Stimulated activated naive CD8-positive, alpha-beta T cell treated with anti-CD3 and anti-CD28 coated beads, Interleukin-15, Interleukin-2, amounts not matched to agents 100 ng/mL and 50 ng/mL, for 24 hours (primary cell): Measurements from ENCODE around the gene TBCB.
A peak's percentile ranks its signal among the peaks of the same experiment; 100 is the strongest.
"Not testable (repeated sequence)": the region's sequence is repeated elsewhere in the genome, so short reads cannot be mapped to it uniquely, and the experiment has no call there.

Experiments
- H3K27ac Mint-ChIP-seq: one replicate; pipeline ENCODE4 v1.8.0; 2021; ENCODE audit warnings: mild to moderate bottlenecking, mixed read lengths
- H3K27me3 Mint-ChIP-seq: one replicate; pipeline ENCODE4 v1.8.0; 2021; ENCODE audit warnings: mixed read lengths
- H3K36me3 Mint-ChIP-seq: one replicate; pipeline ENCODE4 v1.8.0; 2021; ENCODE audit warnings: low read depth, mixed read lengths
- H3K4me1 Mint-ChIP-seq: one replicate; pipeline ENCODE4 v1.8.0; 2021; ENCODE audit warnings: low read depth, mixed read lengths
- H3K4me3 Mint-ChIP-seq: one replicate; pipeline ENCODE4 v1.8.0; 2021; ENCODE audit warnings: mild to moderate bottlenecking, mixed read lengths
- H3K9me3 Mint-ChIP-seq: one replicate; pipeline ENCODE4 v1.8.0; 2021; ENCODE audit warnings: mixed read lengths

Gene TBCB, protein sequence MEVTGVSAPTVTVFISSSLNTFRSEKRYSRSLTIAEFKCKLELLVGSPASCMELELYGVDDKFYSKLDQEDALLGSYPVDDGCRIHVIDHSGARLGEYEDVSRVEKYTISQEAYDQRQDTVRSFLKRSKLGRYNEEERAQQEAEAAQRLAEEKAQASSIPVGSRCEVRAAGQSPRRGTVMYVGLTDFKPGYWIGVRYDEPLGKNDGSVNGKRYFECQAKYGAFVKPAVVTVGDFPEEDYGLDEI

GRCh38 chr19:36115453-36116343, at the start of gene TBCB:
TBCB (plus strand) TSS chr19:36115468; CDS start chr19:36115561, 93 bp downstream.
- Mint-ChIP-seq H3K4me3 (peak within 1 kb of the TSS; percentile 98), H3K36me3 (peaks cover 40% of the 10 kb centered on the region), H3K27ac (peak within 1 kb of the TSS; percentile 95), H3K27me3 (no peaks in the 10 kb centered on the region), H3K4me1 (peaks cover 35% of the 10 kb centered on the region), H3K9me3 (no peaks in the 10 kb centered on the region)

DNA sequence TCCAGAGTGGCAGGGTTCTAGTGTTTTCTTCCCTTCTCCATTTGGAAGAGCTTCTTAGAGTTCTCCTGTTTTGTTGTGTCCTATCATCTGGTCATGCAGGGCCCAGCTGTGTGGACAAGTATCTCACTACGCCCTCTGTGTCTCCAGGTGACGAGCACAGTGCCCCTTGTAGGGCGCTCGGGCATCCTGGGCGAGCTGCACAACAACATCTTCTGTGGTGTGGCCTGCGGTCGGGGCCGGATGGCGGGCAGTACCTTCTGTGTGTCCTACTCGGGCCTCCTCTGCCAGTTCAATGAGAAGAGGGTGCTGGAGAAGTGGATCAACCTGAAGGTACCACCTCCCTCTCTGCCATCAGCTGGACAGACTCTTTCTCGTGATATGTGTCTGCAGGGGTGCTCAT, 47.6 kb upstream of the TBCB start:
- Mint-ChIP-seq H3K9me3 (no peaks in the 10 kb centered on the region), H3K27ac (no peak overlapping the region), H3K4me3 (no peak overlapping the region), H3K4me1 (no peaks in the 10 kb centered on the region), H3K27me3 (no peaks in the 10 kb centered on the region), H3K36me3 (peaks cover 47% of the 10 kb centered on the region)

GRCh38 chr19:36068810-36069499, 46.3 kb upstream of the TBCB start:
- H3K27me3 Mint-ChIP-seq, H3K9me3 Mint-ChIP-seq, H3K4me1 Mint-ChIP-seq, H3K4me3 Mint-ChIP-seq, H3K27ac Mint-ChIP-seq: not testable (repeated sequence)
- H3K36me3 Mint-ChIP-seq, result peaks cover 46% of the 10 kb centered on the region

DNA sequence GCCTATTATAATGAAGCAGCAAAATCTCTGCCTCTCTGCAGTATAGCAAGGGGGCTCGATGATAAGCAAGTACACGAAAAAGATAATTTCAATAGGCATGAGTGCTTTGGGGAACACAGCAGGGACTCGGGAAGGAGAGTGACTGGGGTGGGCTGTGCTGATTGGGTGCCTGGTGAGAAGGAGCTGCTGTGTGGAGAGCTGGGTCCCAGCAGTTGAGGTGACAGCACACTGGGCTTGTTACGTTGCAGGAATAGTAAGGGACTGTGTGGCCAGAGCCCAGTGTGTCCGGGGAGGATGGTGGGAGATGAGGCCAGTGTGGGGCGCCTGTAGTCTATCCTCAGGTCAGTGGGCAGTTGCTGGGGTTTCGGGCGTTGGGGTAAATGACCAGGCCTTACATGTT, 43.2 kb upstream of the TBCB start:
- no peaks in the 10 kb centered on the region for H3K9me3 Mint-ChIP-seq
- peaks cover 52% of the 10 kb centered on the region for H3K36me3 Mint-ChIP-seq
- no peak overlapping the region for H3K27ac Mint-ChIP-seq
- H3K4me3 Mint-ChIP-seq, result no peak overlapping the region
- H3K27me3 Mint-ChIP-seq, result no peaks in the 10 kb centered on the region
- H3K4me1 Mint-ChIP-seq, result no peaks in the 10 kb centered on the region

DNA sequence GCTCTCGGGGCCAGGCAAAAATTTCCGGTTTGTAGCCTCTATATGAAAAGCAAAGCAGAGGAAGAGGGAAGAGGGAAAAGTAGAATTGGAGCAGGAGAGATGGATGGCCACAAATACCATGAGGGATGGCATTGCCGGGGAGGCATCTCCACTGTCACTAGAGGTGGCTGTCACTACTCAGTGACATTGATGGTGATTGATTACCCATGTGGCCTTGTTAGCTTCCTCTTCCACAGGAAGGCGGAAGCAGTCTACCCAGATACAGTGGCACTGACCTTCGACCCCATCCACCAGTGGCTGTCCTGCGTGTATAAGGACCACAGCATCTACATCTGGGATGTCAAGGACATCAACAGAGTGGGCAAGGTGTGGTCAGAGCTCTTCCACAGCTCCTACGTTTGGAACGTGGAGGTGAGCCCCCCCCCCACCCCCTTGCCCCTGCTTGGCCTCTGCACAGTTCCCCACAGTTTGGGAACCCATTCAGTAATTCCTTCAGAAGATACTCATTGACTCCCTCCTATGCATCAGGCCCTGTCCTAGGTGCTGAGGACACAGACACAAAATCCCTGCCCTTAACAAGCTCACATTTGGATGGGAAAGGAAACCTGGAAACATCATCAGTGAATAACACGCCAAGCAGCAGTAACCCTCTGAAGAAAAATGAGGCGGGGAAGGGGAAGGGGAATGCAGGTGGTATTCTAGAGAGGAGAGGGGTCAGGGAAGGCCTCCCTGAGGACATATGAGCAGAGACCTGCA, 42.0 kb upstream of the TBCB start:
- no peak overlapping the region for H3K27ac Mint-ChIP-seq

DNA sequence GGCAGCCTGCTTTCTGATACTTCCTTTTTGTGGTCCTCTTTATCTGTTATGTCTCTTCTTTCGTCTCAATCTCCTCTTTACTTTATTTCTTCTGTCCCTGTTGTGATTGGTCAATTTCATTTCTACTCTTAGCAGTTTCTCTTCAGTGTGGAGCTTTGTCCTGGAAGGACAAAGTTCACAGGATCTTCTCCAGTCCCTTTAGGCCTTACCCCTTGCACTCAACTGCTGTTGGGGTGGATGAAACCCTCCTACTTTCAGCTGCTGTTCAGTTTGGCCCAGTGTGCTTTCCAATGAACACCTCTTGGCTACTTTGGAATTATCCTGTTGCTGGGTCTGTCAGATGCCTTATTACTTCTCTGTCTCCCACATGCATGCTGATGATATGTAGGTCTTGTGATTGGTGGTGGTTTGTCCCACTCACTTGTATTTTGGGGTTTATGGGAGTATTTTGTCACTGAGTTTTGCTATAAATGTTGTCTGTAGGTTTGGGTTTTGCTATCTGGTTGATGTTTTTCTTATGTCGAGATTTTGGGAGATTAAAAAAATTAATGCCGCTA, 35.8 kb upstream of the TBCB start:
- H3K36me3 Mint-ChIP-seq, result peaks cover 71% of the 10 kb centered on the region
- no peak overlapping the region for H3K27ac Mint-ChIP-seq
- no peaks in the 10 kb centered on the region for H3K9me3 Mint-ChIP-seq
- H3K27me3 Mint-ChIP-seq, result no peaks in the 10 kb centered on the region
- H3K4me3 Mint-ChIP-seq, result no peak overlapping the region
- H3K4me1 Mint-ChIP-seq, result no peaks in the 10 kb centered on the region

More for the DNA sequence above, 42.0 kb upstream of the TBCB start:
- peaks cover 52% of the 10 kb centered on the region for H3K36me3 Mint-ChIP-seq
- H3K4me1 Mint-ChIP-seq, result no peaks in the 10 kb centered on the region
- H3K4me3 Mint-ChIP-seq, result no peak overlapping the region
- H3K27me3 Mint-ChIP-seq, result no peaks in the 10 kb centered on the region
- H3K9me3 Mint-ChIP-seq, result no peaks in the 10 kb centered on the region

DNA sequence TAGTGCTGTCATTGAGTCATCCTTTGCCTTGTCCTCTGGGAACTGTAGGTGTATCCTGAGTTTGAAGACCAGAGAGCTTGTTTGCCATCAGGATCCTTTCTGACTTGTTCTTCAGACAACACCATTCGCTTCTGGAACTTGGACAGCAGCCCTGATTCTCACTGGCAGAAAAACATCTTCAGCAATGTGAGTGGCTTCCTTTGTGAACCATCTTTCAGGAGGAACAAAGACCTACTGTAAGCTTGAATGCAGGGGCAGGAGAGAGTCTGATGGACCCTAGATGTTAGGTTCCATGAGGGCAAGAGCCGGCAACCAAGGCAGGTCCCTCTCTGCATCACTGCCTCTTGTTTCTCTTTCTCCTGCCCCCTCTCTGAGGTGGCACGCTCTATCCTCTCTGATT, 33.9 kb upstream of the TBCB start:
- Mint-ChIP-seq H3K4me1 (no peaks in the 10 kb centered on the region), H3K27me3 (no peaks in the 10 kb centered on the region), H3K9me3 (no peaks in the 10 kb centered on the region), H3K27ac (no peak overlapping the region), H3K4me3 (no peak overlapping the region), H3K36me3 (peaks cover 76% of the 10 kb centered on the region)

- Mint-ChIP-seq H3K36me3 (peaks cover 76% of the 10 kb centered on the region), H3K9me3 (no peaks in the 10 kb centered on the region), H3K27me3 (no peaks in the 10 kb centered on the region), H3K4me3 (no peak overlapping the region), H3K27ac (no peak overlapping the region), H3K4me1 (no peaks in the 10 kb centered on the region)
Observed at GRCh38 chr19:36081894-36082293, 33.4 kb upstream of the TBCB start.

DNA sequence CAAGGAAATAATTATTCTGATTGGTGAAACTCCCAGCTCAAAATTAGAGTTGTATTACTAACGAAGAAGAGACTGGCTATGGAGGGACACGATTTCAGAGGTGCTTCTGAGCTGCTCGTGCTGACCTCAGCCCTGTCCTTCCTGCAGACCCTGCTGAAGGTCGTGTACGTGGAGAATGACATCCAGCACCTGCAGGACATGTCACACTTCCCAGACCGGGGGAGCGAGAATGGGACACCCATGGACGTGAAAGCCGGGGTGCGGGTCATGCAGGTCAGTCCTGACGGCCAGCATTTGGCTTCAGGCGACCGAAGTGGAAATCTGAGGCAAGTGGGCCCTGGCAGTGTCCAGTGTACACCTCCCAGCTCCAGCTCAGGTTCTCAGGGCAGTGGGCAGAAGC, 32.4 kb upstream of the TBCB start:
- peaks cover 68% of the 10 kb centered on the region for H3K36me3 Mint-ChIP-seq
- H3K27ac Mint-ChIP-seq, result no peak overlapping the region
- H3K9me3 Mint-ChIP-seq, result no peaks in the 10 kb centered on the region
- no peaks in the 10 kb centered on the region for H3K4me1 Mint-ChIP-seq
- H3K4me3 Mint-ChIP-seq, result no peak overlapping the region
- H3K27me3 Mint-ChIP-seq, result no peaks in the 10 kb centered on the region

DNA sequence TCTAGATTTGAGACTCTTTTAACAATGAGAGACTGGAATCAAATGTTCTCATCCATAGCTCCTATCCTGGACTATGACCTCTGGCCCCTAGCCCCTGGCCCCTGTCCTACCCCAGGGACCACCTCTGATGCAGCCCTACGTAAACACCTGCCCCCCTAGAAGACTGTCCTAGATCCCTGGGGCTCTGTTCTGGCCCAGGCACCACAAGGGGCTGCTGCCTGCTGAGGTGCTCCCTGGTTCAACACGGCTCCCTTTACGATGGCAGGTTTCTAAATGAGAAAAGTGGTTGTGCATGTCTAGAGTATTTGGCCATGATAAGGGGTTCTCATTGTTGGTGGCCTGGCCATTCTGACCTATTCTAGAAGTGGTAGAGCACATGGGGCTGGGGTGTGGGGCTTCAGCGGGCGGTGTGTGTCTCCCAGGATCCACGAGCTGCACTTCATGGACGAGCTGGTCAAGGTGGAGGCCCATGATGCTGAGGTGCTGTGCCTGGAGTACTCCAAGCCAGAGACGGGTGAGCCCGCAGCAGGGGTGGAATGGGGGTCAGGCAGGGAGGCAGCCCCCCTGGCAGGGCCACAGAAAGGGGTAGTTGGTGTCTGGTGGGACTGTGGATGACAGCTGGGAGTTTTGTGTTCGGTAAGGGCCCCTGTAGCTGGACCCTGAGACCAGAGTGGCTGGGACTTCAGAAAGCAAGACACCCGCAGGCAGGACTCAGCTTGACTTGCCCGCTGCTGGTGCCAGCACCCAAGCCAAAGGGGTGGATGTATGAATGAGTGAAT, 30.8 kb upstream of the TBCB start:
- Mint-ChIP-seq H3K36me3 (peaks cover 73% of the 10 kb centered on the region), H3K4me1 (no peaks in the 10 kb centered on the region), H3K27ac (no peak overlapping the region), H3K27me3 (no peaks in the 10 kb centered on the region), H3K4me3 (no peak overlapping the region), H3K9me3 (no peaks in the 10 kb centered on the region)

DNA sequence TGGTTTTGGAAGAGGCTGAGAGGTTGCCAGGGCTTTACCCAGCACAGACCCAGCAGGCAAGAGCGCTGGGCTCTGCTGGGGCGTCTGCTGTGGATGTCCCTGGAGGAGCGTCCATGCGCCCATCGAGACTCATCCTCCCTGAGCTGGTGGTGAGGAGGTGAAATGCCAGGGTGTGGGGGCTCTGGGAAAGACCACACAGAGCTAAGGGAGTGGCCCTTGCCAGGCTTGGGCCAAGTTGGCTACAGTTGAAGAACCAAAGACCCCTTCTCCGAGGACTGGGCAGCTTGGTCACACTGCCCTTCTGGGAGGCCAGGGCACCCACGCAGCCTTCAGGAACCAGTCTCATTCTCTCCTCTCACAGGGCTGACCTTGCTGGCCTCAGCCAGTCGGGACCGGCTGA, 28.9 kb upstream of the TBCB start:
- Mint-ChIP-seq H3K9me3 (no peaks in the 10 kb centered on the region), H3K27ac (no peak overlapping the region), H3K27me3 (no peaks in the 10 kb centered on the region), H3K36me3 (peaks cover 77% of the 10 kb centered on the region), H3K4me3 (no peak overlapping the region), H3K4me1 (no peaks in the 10 kb centered on the region)

DNA sequence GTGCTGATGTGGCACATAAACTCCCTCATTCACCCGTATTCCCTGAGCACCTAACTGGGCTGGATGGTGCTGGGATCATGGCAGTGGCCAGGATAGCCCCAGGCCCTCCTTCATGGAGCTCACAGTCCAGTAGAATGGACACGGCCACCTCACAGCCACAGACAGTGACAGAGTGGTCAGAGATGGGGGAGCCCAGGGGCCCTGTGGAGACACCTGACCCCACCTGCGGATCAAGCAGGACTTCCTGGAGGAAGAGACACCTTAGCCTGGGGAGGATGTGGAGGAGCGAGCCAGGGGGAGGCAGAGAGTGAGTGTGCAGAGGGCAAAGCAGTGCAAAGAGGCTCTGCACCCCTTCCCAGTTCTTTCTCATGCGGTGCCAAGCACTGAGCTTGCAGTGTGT, 25.4 kb upstream of the TBCB start:
- Mint-ChIP-seq H3K4me1 (peaks cover 16% of the 10 kb centered on the region), H3K9me3 (no peaks in the 10 kb centered on the region), H3K27ac (no peak overlapping the region), H3K36me3 (peaks cover 66% of the 10 kb centered on the region), H3K4me3 (no peak overlapping the region), H3K27me3 (no peaks in the 10 kb centered on the region)

DNA sequence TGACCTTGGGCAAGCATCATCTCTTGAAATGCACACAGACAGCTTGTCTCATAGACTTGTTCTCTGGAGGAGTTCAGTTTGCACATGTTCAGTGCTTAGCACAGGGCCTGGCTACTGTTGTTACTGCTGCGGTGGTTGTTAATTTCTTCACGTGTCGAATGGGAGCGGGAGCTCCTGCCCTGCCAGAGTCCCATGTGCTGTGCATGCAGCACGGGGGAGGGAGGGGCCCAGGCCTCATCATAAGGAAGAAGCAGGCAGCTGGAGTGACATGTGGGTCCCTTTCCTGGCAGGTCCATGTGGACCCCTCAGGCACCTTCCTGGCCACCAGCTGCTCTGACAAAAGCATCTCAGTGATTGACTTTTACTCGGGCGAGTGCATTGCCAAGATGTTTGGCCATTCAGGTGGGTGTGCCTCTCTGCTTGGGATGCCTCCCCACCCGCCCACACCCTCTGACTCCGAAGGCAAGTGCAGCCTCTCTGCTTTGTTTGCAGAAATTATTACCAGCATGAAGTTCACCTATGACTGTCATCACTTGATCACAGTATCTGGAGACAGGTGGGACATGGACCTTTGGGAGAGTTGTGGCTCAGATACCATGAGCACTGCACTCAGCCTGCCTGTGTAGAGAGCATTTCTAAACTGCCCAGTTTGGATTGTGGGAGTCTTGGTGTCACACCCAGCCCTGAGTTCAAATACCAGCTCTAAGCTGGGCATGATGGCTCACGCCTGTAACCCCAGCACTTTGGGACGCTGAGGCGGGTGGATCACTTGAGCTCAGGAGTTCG, 24.2 kb upstream of the TBCB start:
- Mint-ChIP-seq H3K27me3 (no peaks in the 10 kb centered on the region), H3K27ac (no peak overlapping the region), H3K4me3 (no peak overlapping the region), H3K9me3 (no peaks in the 10 kb centered on the region), H3K4me1 (peaks cover 16% of the 10 kb centered on the region), H3K36me3 (peaks cover 63% of the 10 kb centered on the region)
